Right lobe of liver (tissue), 4 donors: ENCODE data around the gene ARHGAP44.

Experiments used
- POLR2A ChIP-seq: fragments of 450-650 bp; IDR thresholded peaks from one replicate; pipeline ENCODE4 v1.6.1; 2017; ENCODE audit warnings: antibody characterized with exemption, mild to moderate bottlenecking
- TF ChIP-seq, protein P1 (sequence below), 4 donors: fragments of 200-600 bp in 3 of 4; fragments of 450-650 bp in 1 of 4; IDR thresholded peaks; one replicate each; pipeline versions ENCODE4 v1.5.1 to v1.8.0; 2016 to 2022; ENCODE audit warnings: antibody characterized with exemption in 4 of 4, mild to moderate bottlenecking in 2 of 4
- donor health status: DM: no; HTN: no; CAD: no.
- donor health status: DM: no; HTN: no; CAD: no.
- donor health status: DM: no; HTN: yes; CAD: no.

DNA sequence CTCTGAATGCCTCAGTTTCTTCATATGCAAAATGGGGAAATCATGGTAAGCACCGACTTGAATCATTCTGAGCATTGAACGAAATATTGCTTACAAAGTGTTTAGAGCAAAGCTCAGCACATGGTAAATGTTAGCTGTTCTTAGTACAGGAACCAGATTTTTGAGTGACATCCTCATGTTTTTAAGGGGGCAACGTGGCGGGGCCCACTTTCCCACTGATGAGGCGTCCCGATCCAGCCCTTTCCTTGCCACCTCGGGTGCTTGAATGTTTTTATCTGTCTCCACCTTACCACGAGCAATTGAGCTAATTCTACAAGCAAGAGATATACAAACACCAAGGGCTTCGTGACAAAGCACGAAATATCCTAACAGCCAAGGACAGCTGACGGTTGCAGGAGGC, 178.7 kb downstream of the ARHGAP44 start:
- no peak for TF ChIP-seq POLR2A
- TF ChIP-seq, protein P1, sequence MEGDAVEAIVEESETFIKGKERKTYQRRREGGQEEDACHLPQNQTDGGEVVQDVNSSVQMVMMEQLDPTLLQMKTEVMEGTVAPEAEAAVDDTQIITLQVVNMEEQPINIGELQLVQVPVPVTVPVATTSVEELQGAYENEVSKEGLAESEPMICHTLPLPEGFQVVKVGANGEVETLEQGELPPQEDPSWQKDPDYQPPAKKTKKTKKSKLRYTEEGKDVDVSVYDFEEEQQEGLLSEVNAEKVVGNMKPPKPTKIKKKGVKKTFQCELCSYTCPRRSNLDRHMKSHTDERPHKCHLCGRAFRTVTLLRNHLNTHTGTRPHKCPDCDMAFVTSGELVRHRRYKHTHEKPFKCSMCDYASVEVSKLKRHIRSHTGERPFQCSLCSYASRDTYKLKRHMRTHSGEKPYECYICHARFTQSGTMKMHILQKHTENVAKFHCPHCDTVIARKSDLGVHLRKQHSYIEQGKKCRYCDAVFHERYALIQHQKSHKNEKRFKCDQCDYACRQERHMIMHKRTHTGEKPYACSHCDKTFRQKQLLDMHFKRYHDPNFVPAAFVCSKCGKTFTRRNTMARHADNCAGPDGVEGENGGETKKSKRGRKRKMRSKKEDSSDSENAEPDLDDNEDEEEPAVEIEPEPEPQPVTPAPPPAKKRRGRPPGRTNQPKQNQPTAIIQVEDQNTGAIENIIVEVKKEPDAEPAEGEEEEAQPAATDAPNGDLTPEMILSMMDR (IDR thresholded peaks at IDR 0.05), result no peak
